H9 (cell line): ENCODE data around the gene SCIMP. TPM values are rescaled to one million over a fixed set of nuclear protein-coding genes. Genes with fewer than 3 reads are reported as not detected.

ENCODE experiments used
- DNase-seq: peaks from one replicate; pipeline ENCODE4 v3.0.0-alpha.2; 2017
- H2AFZ ChIP-seq: one replicate; pipeline ENCODE4 v1.6.1; 2013; ENCODE audit warnings: mild to moderate bottlenecking, low read length, control low read depth, moderate library complexity
- H2AK5ac ChIP-seq: 2 replicates; pipeline ENCODE4 v1.6.1; 2013; ENCODE audit warnings: low read length, control low read depth, mixed read lengths; ENCODE audit not compliant: insufficient read length
- H2BK120ac ChIP-seq: one replicate; pipeline ENCODE4 v1.6.1; 2013; ENCODE audit warnings: low read depth, mild to moderate bottlenecking, low read length, control low read depth, inconsistent platforms; ENCODE audit not compliant: poor library complexity, severe bottlenecking
- H2BK12ac ChIP-seq: 2 replicates; pipeline ENCODE4 v1.6.1; 2013; ENCODE audit warnings: low read length, control low read depth, mixed read lengths, low read depth; ENCODE audit not compliant: insufficient read length
- H2BK15ac ChIP-seq: 2 replicates; pipeline ENCODE4 v1.6.1; 2013; ENCODE audit warnings: low read depth, low read length, control low read depth
- H2BK20ac ChIP-seq: one replicate; pipeline ENCODE4 v1.6.1; 2013; ENCODE audit warnings: low read depth, mild to moderate bottlenecking, low read length, control low read depth, inconsistent platforms; ENCODE audit not compliant: poor library complexity, severe bottlenecking
- H2BK5ac ChIP-seq: 2 replicates; pipeline ENCODE4 v1.6.1; 2013; ENCODE audit warnings: low read length, control low read depth, mixed read lengths; ENCODE audit not compliant: insufficient read length
- H3K14ac ChIP-seq: 2 replicates; pipeline ENCODE4 v1.6.1; 2013; ENCODE audit warnings: low read length, control low read depth; ENCODE audit not compliant: insufficient read depth
- H3K18ac ChIP-seq: 2 replicates; pipeline ENCODE4 v1.6.1; 2013; ENCODE audit warnings: low read depth, mild to moderate bottlenecking, mixed read lengths, low read length, control low read depth; ENCODE audit not compliant: insufficient read length
- H3K23ac ChIP-seq: 2 replicates; pipeline ENCODE4 v1.6.1; 2013; ENCODE audit warnings: low read length, control low read depth, mixed read lengths, low read depth; ENCODE audit not compliant: insufficient read length
- H3K23me2 ChIP-seq: 2 replicates; pipeline ENCODE4 v1.6.1; 2013; ENCODE audit warnings: low read depth, mild to moderate bottlenecking, mixed read lengths, low read length, control low read depth; ENCODE audit not compliant: insufficient read length, poor library complexity, severe bottlenecking
- H3K27ac ChIP-seq: 2 replicates; pipeline ENCODE4 v1.5.1; 2013; ENCODE audit warnings: low read length, control low read depth, mixed read lengths, low read depth; ENCODE audit not compliant: insufficient read length
- H3K27me3 ChIP-seq: 2 replicates; pipeline ENCODE4 v1.6.1; 2013; ENCODE audit warnings: low read length, control low read depth, inconsistent platforms; ENCODE audit not compliant: insufficient read depth
- H3K4ac ChIP-seq: 2 replicates; pipeline ENCODE4 v1.6.1; 2013; ENCODE audit warnings: low read depth, mild to moderate bottlenecking, control low read depth, inconsistent platforms, low read length, moderate library complexity
- H3K4me1 ChIP-seq: 2 replicates; pipeline ENCODE4 v1.6.1; 2013; ENCODE audit warnings: low read length, control low read depth, inconsistent platforms; ENCODE audit not compliant: insufficient read depth
- H3K4me2 ChIP-seq: 2 replicates; pipeline ENCODE4 v1.6.1; 2013; ENCODE audit warnings: low read length, control low read depth, mixed read lengths; ENCODE audit not compliant: insufficient read length, insufficient read depth
- H3K56ac ChIP-seq: 2 replicates; pipeline ENCODE4 v1.6.1; 2013; ENCODE audit warnings: low read depth, mild to moderate bottlenecking, mixed read lengths, low read length, control low read depth; ENCODE audit not compliant: insufficient read length
- H3K79me1 ChIP-seq: 2 replicates; pipeline ENCODE4 v1.6.1; 2013; ENCODE audit warnings: low read depth, mild to moderate bottlenecking, moderate library complexity, low read length, control low read depth, inconsistent platforms; ENCODE audit not compliant: insufficient read depth, poor library complexity, severe bottlenecking
- H3K79me2 ChIP-seq: 2 replicates; pipeline ENCODE4 v1.6.1; 2013; ENCODE audit warnings: low read length, control low read depth, inconsistent platforms; ENCODE audit not compliant: insufficient read depth
- H3K9ac ChIP-seq: 2 replicates; pipeline ENCODE4 v1.6.1; 2013; ENCODE audit warnings: low read length, control low read depth, mixed read lengths; ENCODE audit not compliant: insufficient read length; ENCODE audit errors: extremely low read depth
- H3K9me3 ChIP-seq: one replicate; pipeline ENCODE4 v1.6.1; 2013; ENCODE audit warnings: low read depth, low read length, inconsistent platforms; ENCODE audit not compliant: control insufficient read depth
- H3T11ph ChIP-seq: one replicate; pipeline ENCODE4 v1.6.1; 2013; ENCODE audit warnings: mild to moderate bottlenecking, low read length, control low read depth, inconsistent platforms
- H4K20me1 ChIP-seq: one replicate; pipeline ENCODE4 v1.6.1; 2013; ENCODE audit not compliant: control insufficient read depth, insufficient read length, insufficient read depth
- H4K5ac ChIP-seq: 2 replicates; pipeline ENCODE4 v1.6.1; 2013; ENCODE audit warnings: low read depth, mild to moderate bottlenecking, mixed read lengths, low read length, control low read depth; ENCODE audit not compliant: insufficient read length
- H4K8ac ChIP-seq: replicated peaks from 2 replicates; pipeline ENCODE4 v1.6.1; 2013; ENCODE audit warnings: low read length, control low read depth, mixed read lengths, low read depth; ENCODE audit not compliant: insufficient read length
- H4K91ac ChIP-seq: 2 replicates; pipeline ENCODE4 v1.6.1; 2013; ENCODE audit warnings: low read depth, mild to moderate bottlenecking, moderate library complexity, mixed read lengths, low read length, control low read depth; ENCODE audit not compliant: insufficient read length
- H3K27ac Mint-ChIP-seq, 3 experiments: 2 replicates in 2 of 3; 3 replicates in 1 of 3; pipeline ENCODE4 v1.8.0; 2020 to 2021; ENCODE audit warnings: mixed read lengths in 3 of 3, mild to moderate bottlenecking in 1 of 3, moderate library complexity in 1 of 3
- H3K27me3 Mint-ChIP-seq: 2 replicates; pipeline ENCODE4 v1.8.0; 2021; ENCODE audit warnings: low read depth, mild to moderate bottlenecking, moderate library complexity, mixed read lengths
- H3K36me3 Mint-ChIP-seq, 3 experiments: 2 replicates in 2 of 3; 3 replicates in 1 of 3; pipeline ENCODE4 v1.8.0; 2020 to 2021; ENCODE audit warnings: low read depth in 3 of 3, mixed read lengths in 3 of 3; ENCODE audit not compliant: insufficient read depth in 1 of 3
- H3K4me1 Mint-ChIP-seq, 2 experiments: 2 replicates each; pipeline ENCODE4 v1.8.0; 2020; ENCODE audit warnings: mixed read lengths in 2 of 2
- H3K4me3 Mint-ChIP-seq, 2 experiments: 2 replicates in 1 of 2; 3 replicates in 1 of 2; pipeline ENCODE4 v1.8.0; 2020 to 2021; ENCODE audit warnings: mild to moderate bottlenecking in 2 of 2, mixed read lengths in 2 of 2, moderate library complexity in 1 of 2
- H3K9me3 Mint-ChIP-seq, 2 experiments: 2 replicates in 1 of 2; 3 replicates in 1 of 2; pipeline ENCODE4 v1.8.0; 2020; ENCODE audit warnings: mild to moderate bottlenecking in 2 of 2, mixed read lengths in 2 of 2, moderate library complexity in 1 of 2
- CTCF ChIP-seq: fragments of 200-600 bp; sonication (generic); conservative IDR thresholded peaks from 3 replicates; pipeline ENCODE4 v1.8.0; 2021; ENCODE audit warnings: antibody characterized with exemption, mild to moderate bottlenecking
- WGBS: extraction: QIAGEN DNeasy Blood & Tissue Kit; methylation state at CpG from one replicate; pipeline ENCODE4 v1.1.7; 2013; ENCODE audit warnings: missing lambda C conversion rate, low lambda C conversion rate, mixed read lengths; ENCODE audit not compliant: insufficient read length; ENCODE audit errors: extremely low coverage; 5-methylcytosine and 5-hydroxymethylcytosine counted together
- total RNA-seq: library from RNA; stranded (reverse); gene quantifications from 2 replicates; pipeline ENCODE4 v1.2.1, GENCODE V29; 2021

SCIMP gene
- total RNA-seq, 1 experiment from 2014 or later: not detected

GRCh38 chr17:5269241-5269960, 34.7 kb upstream of the SCIMP start:
- no peaks in the 10 kb centered on the region for H3K4me1 ChIP-seq
- H4K8ac ChIP-seq: no peak overlapping the region
- WGBS: no CpG with 5 or more reads among the region's 4 CpGs
- no peak overlapping the region for H2BK5ac ChIP-seq
- no peak overlapping the region for H3K27ac ChIP-seq
- H3K14ac ChIP-seq: no peak overlapping the region
- H3K79me2 ChIP-seq: no peaks in the 10 kb centered on the region
- H4K91ac ChIP-seq: no peak overlapping the region
- H3K36me3 Mint-ChIP-seq: no peaks in the 10 kb centered on the region
- no peak overlapping the region for H2BK120ac ChIP-seq
- no peaks in the 10 kb centered on the region for H3K27me3 ChIP-seq
- H3K9me3 ChIP-seq: no peaks in the 10 kb centered on the region
- H3T11ph ChIP-seq: no peak overlapping the region
- no peak overlapping the region for H3K4me3 Mint-ChIP-seq
- no peak overlapping the region for H3K4me2 ChIP-seq
- H2AFZ ChIP-seq: no peak overlapping the region
- H4K20me1 ChIP-seq: no peaks in the 10 kb centered on the region
- no peak overlapping the region for H3K18ac ChIP-seq
- no peak overlapping the region for H3K9ac ChIP-seq
- no peak overlapping the region for H3K27ac Mint-ChIP-seq
- no peaks in the 10 kb centered on the region; the same call in none of the 2 replicates for H3K27me3 Mint-ChIP-seq
- H3K4ac ChIP-seq: no peak overlapping the region
- H2AK5ac ChIP-seq: no peak overlapping the region
- H2BK15ac ChIP-seq: no peak overlapping the region
- no peak overlapping the region for H2BK12ac ChIP-seq
- H3K4me1 Mint-ChIP-seq: peaks cover 0 to 4% of the 10 kb centered on the region in 2 experiments; a peak in 1 of 4 replicates
- H3K23me2 ChIP-seq: no peaks in the 10 kb centered on the region
- no peaks in the 10 kb centered on the region for H3K79me1 ChIP-seq
- H3K23ac ChIP-seq: no peak overlapping the region
- no peak for DNase-seq
- H4K5ac ChIP-seq: no peak overlapping the region
- no peak overlapping the region for H3K56ac ChIP-seq
- TF ChIP-seq CTCF: no peak
- H3K9me3 Mint-ChIP-seq: peaks cover 0 to 4% of the 10 kb centered on the region in 2 experiments; a peak in 1 of 5 replicates
- H2BK20ac ChIP-seq: no peak overlapping the region
